Caco-2 (cell line): ENCODE data around the gene PMS1. TPM values are rescaled to one million over a fixed set of nuclear protein-coding genes. Genes with fewer than 3 reads are reported as not detected.

Source experiments
- BruUV-seq: library from RNA; stranded (reverse); fragments of 400-500 nt; replicated peaks from 2 replicates; lab custom pipeline; 2021; lab: Mats Ljungman, UMichigan
- CTCF ChIA-PET: fragments of 300-600 bp; sonication (Branson Sonifier 250); formaldehyde crosslinking; loops from one replicate; lab custom pipeline; 2022; ENCODE audit warnings: antibody characterized with exemption; lab: Charles Lee
- POLR2A ChIA-PET: fragments of 300-600 bp; sonication (Branson Sonifier 250); formaldehyde crosslinking; loops from one replicate; lab custom pipeline; 2022; ENCODE audit warnings: antibody characterized with exemption; lab: Charles Lee
- DNase-seq, 2 experiments: peaks; one replicate each; pipeline versions ENCODE4 v3.0.0 to v3.0.0-alpha.2; 2020 to 2022
- H3K27me3 ChIP-seq: replicated peaks from 2 replicates; pipeline ENCODE4 v1.6.0; 2011; ENCODE audit warnings: low read length; ENCODE audit not compliant: control insufficient read depth, insufficient read depth
- H3K36me3 ChIP-seq: 2 replicates; pipeline ENCODE4 v1.5.1; 2011; ENCODE audit warnings: low read length; ENCODE audit not compliant: control insufficient read depth, insufficient read depth
- H3K4me1 ChIP-seq: fragments of 250-450 bp; sonication (Bioruptor Pico); 2 replicates; pipeline ENCODE4 v1.5.1; 2020; ENCODE audit warnings: mild to moderate bottlenecking
- H3K4me3 ChIP-seq: 2 replicates; pipeline ENCODE4 v1.5.1; 2011; ENCODE audit warnings: low read depth, mild to moderate bottlenecking, control low read depth, low read length
- H3K9me3 ChIP-seq: fragments of 250-450 bp; sonication (Bioruptor Pico); 2 replicates; pipeline ENCODE4 v1.5.1; 2020; ENCODE audit warnings: mild to moderate bottlenecking, moderate library complexity
- H3K27ac Mint-ChIP-seq: one replicate; pipeline ENCODE4 v1.8.0; 2022; ENCODE audit warnings: mixed read lengths; ENCODE audit not compliant: unreplicated experiment
- H3K27me3 Mint-ChIP-seq: one replicate; pipeline ENCODE4 v1.8.0; 2022; ENCODE audit warnings: mixed read lengths; ENCODE audit not compliant: insufficient read depth, unreplicated experiment
- H3K36me3 Mint-ChIP-seq: one replicate; pipeline ENCODE4 v1.8.0; 2022; ENCODE audit warnings: mild to moderate bottlenecking, mixed read lengths; ENCODE audit not compliant: insufficient read depth, unreplicated experiment
- H3K4me1 Mint-ChIP-seq: one replicate; pipeline ENCODE4 v1.8.0; 2022; ENCODE audit warnings: low read depth, mixed read lengths; ENCODE audit not compliant: unreplicated experiment
- H3K4me3 Mint-ChIP-seq: one replicate; pipeline ENCODE4 v1.8.0; 2022; ENCODE audit warnings: mild to moderate bottlenecking, moderate library complexity, mixed read lengths; ENCODE audit not compliant: unreplicated experiment
- H3K9me3 Mint-ChIP-seq: one replicate; pipeline ENCODE4 v1.8.0; 2022; ENCODE audit warnings: mixed read lengths; ENCODE audit not compliant: unreplicated experiment
- intact Hi-C: fragments of 100-400 bp; cut with micrococcal nuclease; formaldehyde crosslinking; loops from one replicate; pipeline ENCODE4 v1.10.0; 2022; ENCODE audit not compliant: unreplicated experiment
- total RNA-seq: library from RNA; stranded (reverse); gene quantifications from 2 replicates; pipeline ENCODE4 v1.2.3, GENCODE V29; 2022
- TF ChIP-seq, protein P1 (sequence below), 2 experiments: fragments of 200-600 bp in 1 of 2; IDR thresholded peaks; 1 replicate in 1 of 2; 2 replicates in 1 of 2; pipeline versions ENCODE4 v1.5.1 to v1.8.0; 2011 to 2022; ENCODE audit warnings: antibody characterized with exemption in 1 of 2, control low read depth in 1 of 2, inconsistent platforms in 1 of 2, low read depth in 1 of 2, low read length in 1 of 2, mild to moderate bottlenecking in 1 of 2, moderate library complexity in 1 of 2; ENCODE audit not compliant: insufficient read depth in 1 of 2, severe bottlenecking in 1 of 2, unreplicated experiment in 1 of 2

The PMS1 gene
- total RNA-seq, 1 experiment from 2014 or later = 40.2 TPM

DNA sequence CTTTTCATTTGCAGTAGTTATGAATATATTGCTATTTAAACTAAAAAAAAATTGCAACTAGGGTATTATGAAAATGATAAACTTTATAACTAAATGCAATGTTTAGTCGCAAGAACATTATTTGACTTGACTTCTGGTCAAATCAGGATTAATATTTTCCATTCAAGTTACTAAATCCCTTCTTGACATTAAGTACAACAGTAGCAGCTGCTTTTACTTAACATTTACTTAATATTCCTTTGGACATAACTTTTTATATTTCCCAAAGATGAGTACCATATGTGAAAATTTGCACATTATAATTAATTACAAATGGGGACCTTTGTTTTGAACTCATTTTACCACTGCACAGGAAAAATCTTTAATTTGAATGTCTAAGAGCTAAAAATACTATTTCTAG lies 74.0 kb downstream of the PMS1 start:
- Mint-ChIP-seq H3K4me1 (no peaks in the 10 kb centered on the region), H3K27me3 (no peaks in the 10 kb centered on the region), H3K36me3 (peaks cover 46% of the 10 kb centered on the region), H3K9me3 (no peaks in the 10 kb centered on the region), H3K4me3 (no peak overlapping the region), H3K27ac (no peak overlapping the region)
- POLR2A ChIA-PET = interaction anchor here (0.6 kb wide), 1 partner anchor 9 kb away, joined by 3 read pairs; no protein-coding TSS in a partner anchor
- CTCF ChIA-PET = no interaction called here
- Histone ChIP-seq H3K36me3 (no peaks in the 10 kb centered on the region), H3K4me3 (no peak overlapping the region), H3K4me1 (no peaks in the 10 kb centered on the region), H3K9me3 (no peaks in the 10 kb centered on the region), H3K27me3 (no peaks in the 10 kb centered on the region)
- TF ChIP-seq, protein P1, sequence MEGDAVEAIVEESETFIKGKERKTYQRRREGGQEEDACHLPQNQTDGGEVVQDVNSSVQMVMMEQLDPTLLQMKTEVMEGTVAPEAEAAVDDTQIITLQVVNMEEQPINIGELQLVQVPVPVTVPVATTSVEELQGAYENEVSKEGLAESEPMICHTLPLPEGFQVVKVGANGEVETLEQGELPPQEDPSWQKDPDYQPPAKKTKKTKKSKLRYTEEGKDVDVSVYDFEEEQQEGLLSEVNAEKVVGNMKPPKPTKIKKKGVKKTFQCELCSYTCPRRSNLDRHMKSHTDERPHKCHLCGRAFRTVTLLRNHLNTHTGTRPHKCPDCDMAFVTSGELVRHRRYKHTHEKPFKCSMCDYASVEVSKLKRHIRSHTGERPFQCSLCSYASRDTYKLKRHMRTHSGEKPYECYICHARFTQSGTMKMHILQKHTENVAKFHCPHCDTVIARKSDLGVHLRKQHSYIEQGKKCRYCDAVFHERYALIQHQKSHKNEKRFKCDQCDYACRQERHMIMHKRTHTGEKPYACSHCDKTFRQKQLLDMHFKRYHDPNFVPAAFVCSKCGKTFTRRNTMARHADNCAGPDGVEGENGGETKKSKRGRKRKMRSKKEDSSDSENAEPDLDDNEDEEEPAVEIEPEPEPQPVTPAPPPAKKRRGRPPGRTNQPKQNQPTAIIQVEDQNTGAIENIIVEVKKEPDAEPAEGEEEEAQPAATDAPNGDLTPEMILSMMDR (IDR thresholded peaks at IDR 0.05; ENCODE audit: insufficient read depth in 1 of 2, low read depth in 1 of 2, low read length in 1 of 2, severe bottlenecking in 1 of 2, unreplicated experiment in 1 of 2) = no peak
- DNase-seq = no peak
- no TSS peak for BruUV-seq
- intact Hi-C loops = no loop called here

DNA sequence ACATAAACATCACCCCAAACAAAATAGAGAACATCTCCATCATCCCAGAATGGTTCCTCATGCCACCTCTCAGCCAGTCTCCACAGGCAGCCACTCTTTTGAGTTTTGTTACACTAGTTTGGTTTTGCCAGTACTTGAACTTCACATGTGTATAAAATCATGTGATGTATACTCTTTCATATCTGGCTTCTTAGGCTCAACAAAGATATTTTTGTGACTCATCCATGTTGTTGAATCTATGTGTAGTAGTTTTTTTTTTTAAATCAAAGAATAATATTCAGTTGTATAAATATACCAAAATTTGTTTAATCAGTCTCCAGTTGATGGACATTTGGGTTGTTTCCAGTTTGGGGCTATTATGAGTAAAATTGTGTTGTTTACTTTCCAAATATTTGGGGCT lies 75.9 kb downstream of the PMS1 start:
- Histone ChIP-seq H3K36me3 (no peaks in the 10 kb centered on the region), H3K4me3 (no peak overlapping the region), H3K27me3 (no peaks in the 10 kb centered on the region), H3K9me3 (no peaks in the 10 kb centered on the region), H3K4me1 (no peaks in the 10 kb centered on the region)
- H3K9me3 Mint-ChIP-seq = no peaks in the 10 kb centered on the region
- no TSS peak for BruUV-seq
- no peaks in the 10 kb centered on the region for H3K4me1 Mint-ChIP-seq
- peaks cover 41% of the 10 kb centered on the region for H3K36me3 Mint-ChIP-seq
- no peaks in the 10 kb centered on the region for H3K27me3 Mint-ChIP-seq
- intact Hi-C loops = no loop called here
- H3K27ac Mint-ChIP-seq = no peak overlapping the region
- H3K4me3 Mint-ChIP-seq = no peak overlapping the region
- ChIA-PET CTCF (no interaction called here), POLR2A (no interaction called here)
- TF ChIP-seq, protein P1 (IDR thresholded peaks at IDR 0.05; ENCODE audit: insufficient read depth in 1 of 2, low read depth in 1 of 2, low read length in 1 of 2, severe bottlenecking in 1 of 2, unreplicated experiment in 1 of 2) = no peak
- DNase-seq = no peak

DNA sequence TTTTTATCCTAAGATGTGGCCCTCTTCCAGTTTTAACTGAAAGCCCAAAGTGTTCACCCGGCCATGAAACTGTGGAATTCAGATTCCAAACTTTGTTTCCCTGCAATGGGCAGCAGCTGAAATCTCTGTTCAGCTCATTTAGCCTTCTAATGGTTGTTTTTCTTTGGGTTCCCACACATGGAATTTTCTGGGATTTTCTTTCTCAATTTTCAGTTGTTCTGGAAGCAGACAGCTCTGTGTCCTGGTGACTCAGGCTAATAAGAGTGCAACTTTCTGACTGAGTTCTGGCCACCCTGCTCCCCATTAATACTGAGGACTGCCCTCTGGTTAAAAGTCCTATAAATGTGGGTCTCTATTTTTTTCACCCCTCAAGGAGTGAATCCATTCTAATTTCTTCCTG lies 78.5 kb downstream of the PMS1 start:
- ChIA-PET POLR2A (no interaction called here), CTCF (no interaction called here)
- no peaks in the 10 kb centered on the region for H3K36me3 ChIP-seq
- Mint-ChIP-seq H3K36me3 (peaks cover 28% of the 10 kb centered on the region), H3K4me3 (no peak overlapping the region), H3K27me3 (no peaks in the 10 kb centered on the region), H3K4me1 (no peaks in the 10 kb centered on the region), H3K27ac (no peak overlapping the region), H3K9me3 (no peaks in the 10 kb centered on the region)
- no TSS peak for BruUV-seq
- H3K27me3 ChIP-seq = no peaks in the 10 kb centered on the region
- intact Hi-C loops = no loop called here
- TF ChIP-seq, protein P1 (IDR thresholded peaks at IDR 0.05; ENCODE audit: insufficient read depth in 1 of 2, low read depth in 1 of 2, low read length in 1 of 2, severe bottlenecking in 1 of 2, unreplicated experiment in 1 of 2) = no peak
- H3K4me3 ChIP-seq = no peak overlapping the region
- no peaks in the 10 kb centered on the region for H3K4me1 ChIP-seq
- H3K9me3 ChIP-seq = no peaks in the 10 kb centered on the region
- DNase-seq = no peak
